K562 (cell line): ENCODE results near the gene TICAM1. TPM values are rescaled to one million over a fixed set of nuclear protein-coding genes. Genes with fewer than 3 reads are reported as not detected.
A peak's percentile ranks its signal among the peaks of the same experiment; 100 is the strongest.

Experiments used
- ETV5 ChIP-seq: sonication (generic); formaldehyde crosslinking; IDR thresholded peaks from 2 replicates; pipeline ENCODE4 v1.4.0; 2020; ENCODE audit warnings: low read depth, mild to moderate bottlenecking, missing genetic modification reagents
- FOXA1 ChIP-seq: fragments of 450-650 bp; IDR thresholded peaks from 2 replicates; pipeline ENCODE4 v1.6.1; 2016; ENCODE audit warnings: mild to moderate bottlenecking, borderline replicate concordance
- JUND ChIP-seq, 2 experiments: IDR thresholded peaks; 2 replicates in 1 of 2; 3 replicates in 1 of 2; pipeline ENCODE4 v1.6.1; 2011; ENCODE audit warnings: borderline replicate concordance in 2 of 2, low read depth in 2 of 2, low read length in 2 of 2, improper control_type of control experiment in 1 of 2, missing biosample characterization in 1 of 2, missing genetic modification characterization in 1 of 2, missing genetic modification reagents in 1 of 2
- KAT7 ChIP-seq: sonication (generic); formaldehyde crosslinking; IDR thresholded peaks from 2 replicates; pipeline ENCODE4 v1.8.0; 2022; ENCODE audit warnings: missing genetic modification reagents, mild to moderate bottlenecking, borderline replicate concordance
- NFATC3 ChIP-seq: fragments of 450-650 bp; IDR thresholded peaks from 2 replicates; pipeline ENCODE4 v1.6.1; 2017; ENCODE audit warnings: mild to moderate bottlenecking
- RFX7 ChIP-seq: fragments of 250-450 bp; sonication (Bioruptor Pico); IDR thresholded peaks from 2 replicates; pipeline ENCODE4 v1.5.1; 2021; ENCODE audit warnings: mild to moderate bottlenecking
- SAP30 ChIP-seq: fragments of 200-600 bp; sonication (generic); IDR thresholded peaks from 2 replicates; pipeline ENCODE4 v1.6.1; 2012; ENCODE audit warnings: borderline replicate concordance, low read depth, mild to moderate bottlenecking, moderate library complexity, low read length, control low read depth, inconsistent platforms; ENCODE audit not compliant: insufficient read depth, poor library complexity, severe bottlenecking
- SIRT6 ChIP-seq: IDR thresholded peaks from one replicate; pipeline ENCODE4 v1.6.1; 2012; ENCODE audit warnings: low read depth, mild to moderate bottlenecking, control low read depth, inconsistent platforms, low read length, moderate library complexity
- TAL1 ChIP-seq: fragments of 450-650 bp; IDR thresholded peaks from 2 replicates; pipeline ENCODE4 v1.6.1; 2016; ENCODE audit warnings: mild to moderate bottlenecking
- TFAM ChIP-seq: fragments of 250-450 bp; sonication (Bioruptor Pico); conservative IDR thresholded peaks from 2 replicates; pipeline ENCODE4 v1.5.0; 2021; ENCODE audit warnings: mild to moderate bottlenecking, moderate library complexity
- USF1 ChIP-seq: sonication (generic); formaldehyde crosslinking; IDR thresholded peaks from 2 replicates; pipeline ENCODE4 v1.9.0; 2022; ENCODE audit warnings: mild to moderate bottlenecking, missing genetic modification reagents
- ZBTB7A ChIP-seq: IDR thresholded peaks from 2 replicates; pipeline ENCODE4 v1.6.1; 2011; ENCODE audit warnings: low read depth, mild to moderate bottlenecking, low read length, moderate library complexity, borderline replicate concordance; ENCODE audit not compliant: control insufficient read depth
- ZFPM2 ChIP-seq: fragments of 250-450 bp; sonication (Bioruptor Pico); IDR thresholded peaks from 2 replicates; pipeline ENCODE4 v1.5.1; 2022; ENCODE audit warnings: mild to moderate bottlenecking
- polyA plus RNA-seq, 8 experiments: library from polyadenylated mRNA; depleted of rRNA in 4 of 8; stranded (reverse) in 5 of 8; unstranded in 3 of 8; fragments of >200 nt; fragmentation: Nextera tagmentation in 2 of 8; fragmentation: Illumina TruSeq in 1 of 8; extraction: Ambion mirVana in 2 of 8; extraction: Trizol in 1 of 8; gene quantifications; 2 replicates each; pipeline versions ENCODE4 v1.2.1 to v1.2.3, GENCODE V29; 2011 to 2014; ENCODE audit warnings: inconsistent platforms in 1 of 8, missing spikeins in 1 of 8
- total RNA-seq, 7 experiments: library from RNA; depleted of rRNA in 6 of 7; stranded (reverse); fragments of >200 nt in 6 of 7; fragmentation: Illumina TruSeq in 2 of 7; extraction: Trizol in 2 of 7; gene quantifications; 2 replicates each; pipeline versions ENCODE4 v1.2.1 to v1.2.3, GENCODE V29; 2011 to 2021; ENCODE audit warnings: low replicate concordance in 1 of 7
- TF ChIP-seq, protein P1 (sequence below): fragments of 450-650 bp; IDR thresholded peaks from 2 replicates; pipeline ENCODE4 v1.6.1; 2018; ENCODE audit not compliant: partially characterized antibody
- TF ChIP-seq, protein P2 (sequence below): sonication (generic); formaldehyde crosslinking; IDR thresholded peaks from 2 replicates; pipeline ENCODE4 v1.8.0; 2022; ENCODE audit warnings: missing genetic modification reagents, mild to moderate bottlenecking, moderate library complexity, borderline replicate concordance

Gene TICAM1
- total and polyA plus RNA-seq, 9 of the 15 experiments (the other 6 are each of a cell fraction or from before 2014, with no cell fraction given), result 0.07 to 11.6 (median 1.5) TPM

- TF ChIP-seq, protein P1, sequence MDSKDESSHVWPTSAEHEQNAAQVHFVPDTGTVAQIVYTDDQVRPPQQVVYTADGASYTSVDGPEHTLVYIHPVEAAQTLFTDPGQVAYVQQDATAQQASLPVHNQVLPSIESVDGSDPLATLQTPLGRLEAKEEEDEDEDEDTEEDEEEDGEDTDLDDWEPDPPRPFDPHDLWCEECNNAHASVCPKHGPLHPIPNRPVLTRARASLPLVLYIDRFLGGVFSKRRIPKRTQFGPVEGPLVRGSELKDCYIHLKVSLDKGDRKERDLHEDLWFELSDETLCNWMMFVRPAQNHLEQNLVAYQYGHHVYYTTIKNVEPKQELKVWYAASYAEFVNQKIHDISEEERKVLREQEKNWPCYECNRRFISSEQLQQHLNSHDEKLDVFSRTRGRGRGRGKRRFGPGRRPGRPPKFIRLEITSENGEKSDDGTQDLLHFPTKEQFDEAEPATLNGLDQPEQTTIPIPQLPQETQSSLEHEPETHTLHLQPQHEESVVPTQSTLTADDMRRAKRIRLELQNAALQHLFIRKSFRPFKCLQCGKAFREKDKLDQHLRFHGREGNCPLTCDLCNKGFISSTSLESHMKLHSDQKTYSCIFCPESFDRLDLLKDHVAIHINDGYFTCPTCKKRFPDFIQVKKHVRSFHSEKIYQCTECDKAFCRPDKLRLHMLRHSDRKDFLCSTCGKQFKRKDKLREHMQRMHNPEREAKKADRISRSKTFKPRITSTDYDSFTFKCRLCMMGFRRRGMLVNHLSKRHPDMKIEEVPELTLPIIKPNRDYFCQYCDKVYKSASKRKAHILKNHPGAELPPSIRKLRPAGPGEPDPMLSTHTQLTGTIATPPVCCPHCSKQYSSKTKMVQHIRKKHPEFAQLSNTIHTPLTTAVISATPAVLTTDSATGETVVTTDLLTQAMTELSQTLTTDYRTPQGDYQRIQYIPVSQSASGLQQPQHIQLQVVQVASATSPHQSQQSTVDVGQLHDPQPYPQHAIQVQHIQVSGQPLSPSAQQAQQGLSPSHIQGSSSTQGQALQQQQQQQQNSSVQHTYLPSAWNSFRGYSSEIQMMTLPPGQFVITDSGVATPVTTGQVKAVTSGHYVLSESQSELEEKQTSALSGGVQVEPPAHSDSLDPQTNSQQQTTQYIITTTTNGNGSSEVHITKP, result no peak
- TF ChIP-seq FOXA1, result no peak
- TF ChIP-seq, protein P2, sequence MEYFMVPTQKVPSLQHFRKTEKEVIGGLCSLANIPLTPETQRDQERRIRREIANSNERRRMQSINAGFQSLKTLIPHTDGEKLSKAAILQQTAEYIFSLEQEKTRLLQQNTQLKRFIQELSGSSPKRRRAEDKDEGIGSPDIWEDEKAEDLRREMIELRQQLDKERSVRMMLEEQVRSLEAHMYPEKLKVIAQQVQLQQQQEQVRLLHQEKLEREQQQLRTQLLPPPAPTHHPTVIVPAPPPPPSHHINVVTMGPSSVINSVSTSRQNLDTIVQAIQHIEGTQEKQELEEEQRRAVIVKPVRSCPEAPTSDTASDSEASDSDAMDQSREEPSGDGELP (CRISPR knock-in tag), result no peak
- no peak for TF ChIP-seq KAT7 (CRISPR knock-in tag)
- TF ChIP-seq TAL1, result no peak
- TF ChIP-seq TFAM, result no peak
- no peak for TF ChIP-seq SIRT6
- TF ChIP-seq ZFPM2 (CRISPR knock-in tag), result no peak
- no peak for TF ChIP-seq JUND (IDR thresholded peaks at IDR 0.05; ENCODE audit: borderline replicate concordance, low read depth, low read length)
- no peak for TF ChIP-seq JUND (tag; IDR thresholded peaks at IDR 0.05; ENCODE audit: borderline replicate concordance, low read depth, low read length)
- TF ChIP-seq NFATC3, result no peak
- TF ChIP-seq ETV5 (CRISPR knock-in tag), result peak; percentile 43; the same call in 1 of the 2 replicates
- no peak for TF ChIP-seq RFX7 (CRISPR knock-in tag)
- no peak for TF ChIP-seq SAP30
- peak; percentile 73; the same call in 1 of the 2 replicates for TF ChIP-seq ZBTB7A
- TF ChIP-seq USF1, result no peak
Observed at GRCh38 chr19:4866595-4867424, 35.3 kb upstream of the TICAM1 start (continued).
